Astrocyte (in vitro differentiated cells and primary cell): ENCODE measurements around the gene MIP. TPM values are rescaled to one million over a fixed set of nuclear protein-coding genes. Genes with fewer than 3 reads are reported as not detected.

Source experiments
- DNase-seq: peaks from one replicate; pipeline ENCODE4 v3.0.0-alpha.2; 2010; ENCODE audit warnings: low read depth
- FAIRE-seq: peaks from 2 replicates; lab custom pipeline; 2011; peaks lifted over from hg19 to GRCh38; lab: Jason Lieb, UNC
- H2AFZ ChIP-seq: 2 replicates; pipeline ENCODE4 v1.6.0; 2012; ENCODE audit warnings: low read depth, low read length, inconsistent platforms
- H3K27ac ChIP-seq: 2 replicates; pipeline ENCODE4 v1.5.1; 2011; ENCODE audit warnings: low read depth, low read length, inconsistent platforms
- H3K27me3 ChIP-seq: 2 replicates; pipeline ENCODE4 v1.6.0; 2011; ENCODE audit warnings: low read length, inconsistent platforms; ENCODE audit not compliant: insufficient read depth
- H3K36me3 ChIP-seq: 2 replicates; pipeline ENCODE4 v1.5.1; 2011; ENCODE audit warnings: low read length, inconsistent platforms; ENCODE audit not compliant: insufficient read depth
- H3K4me1 ChIP-seq: 2 replicates; pipeline ENCODE4 v1.5.1; 2011; ENCODE audit warnings: low read length, inconsistent platforms; ENCODE audit not compliant: insufficient read depth
- H3K4me2 ChIP-seq: 2 replicates; pipeline ENCODE4 v1.6.0; 2012; ENCODE audit warnings: low read length, inconsistent platforms
- H3K4me3 ChIP-seq: 2 replicates; pipeline ENCODE4 v1.5.1; 2011; ENCODE audit warnings: low read depth, mild to moderate bottlenecking, low read length, inconsistent platforms; ENCODE audit not compliant: insufficient read depth
- H3K79me2 ChIP-seq: 2 replicates; pipeline ENCODE4 v1.6.0; 2012; ENCODE audit warnings: mild to moderate bottlenecking, low read length, inconsistent platforms; ENCODE audit not compliant: insufficient read depth
- H3K9ac ChIP-seq: 2 replicates; pipeline ENCODE4 v1.6.0; 2012; ENCODE audit warnings: mild to moderate bottlenecking, low read length, inconsistent platforms
- H3K9me3 ChIP-seq: 2 replicates; pipeline ENCODE4 v1.5.1; 2012; ENCODE audit warnings: low read depth, mild to moderate bottlenecking, low read length, inconsistent platforms; ENCODE audit not compliant: insufficient read depth
- H4K20me1 ChIP-seq: 2 replicates; pipeline ENCODE4 v1.6.0; 2012; ENCODE audit warnings: low read length, inconsistent platforms; ENCODE audit not compliant: insufficient read depth
- H3K27ac Mint-ChIP-seq: one replicate; pipeline ENCODE4 v1.8.0; 2021; ENCODE audit warnings: mild to moderate bottlenecking, mixed read lengths; ENCODE audit not compliant: unreplicated experiment
- H3K27me3 Mint-ChIP-seq: one replicate; pipeline ENCODE4 v1.8.0; 2021; ENCODE audit warnings: low read depth, mixed read lengths; ENCODE audit not compliant: unreplicated experiment
- H3K36me3 Mint-ChIP-seq: one replicate; pipeline ENCODE4 v1.8.0; 2021; ENCODE audit warnings: low read depth, mixed read lengths; ENCODE audit not compliant: unreplicated experiment
- H3K4me1 Mint-ChIP-seq: one replicate; pipeline ENCODE4 v1.8.0; 2021; ENCODE audit warnings: low read depth, mixed read lengths; ENCODE audit not compliant: unreplicated experiment
- H3K4me3 Mint-ChIP-seq: one replicate; pipeline ENCODE4 v1.8.0; 2021; ENCODE audit warnings: mild to moderate bottlenecking, moderate library complexity, mixed read lengths; ENCODE audit not compliant: unreplicated experiment
- H3K9me3 Mint-ChIP-seq: one replicate; pipeline ENCODE4 v1.8.0; 2021; ENCODE audit warnings: mild to moderate bottlenecking, mixed read lengths; ENCODE audit not compliant: unreplicated experiment
- EZH2 ChIP-seq: IDR thresholded peaks from 2 replicates; pipeline ENCODE4 v1.6.1; 2012; ENCODE audit warnings: mild to moderate bottlenecking, low read length, inconsistent platforms; ENCODE audit not compliant: insufficient read depth
- total RNA-seq: library from RNA; stranded (reverse); gene quantifications from 2 replicates; pipeline ENCODE4 v1.2.1, GENCODE V29; 2021
- TF ChIP-seq, protein P1 (sequence below): IDR thresholded peaks from 2 replicates; pipeline ENCODE4 v1.5.1; 2011; ENCODE audit warnings: low read depth, mild to moderate bottlenecking, inconsistent platforms, low read length, moderate library complexity; ENCODE audit not compliant: insufficient read depth

The MIP gene
- total RNA-seq, 1 donor from 2014 or later = not detected

DNA sequence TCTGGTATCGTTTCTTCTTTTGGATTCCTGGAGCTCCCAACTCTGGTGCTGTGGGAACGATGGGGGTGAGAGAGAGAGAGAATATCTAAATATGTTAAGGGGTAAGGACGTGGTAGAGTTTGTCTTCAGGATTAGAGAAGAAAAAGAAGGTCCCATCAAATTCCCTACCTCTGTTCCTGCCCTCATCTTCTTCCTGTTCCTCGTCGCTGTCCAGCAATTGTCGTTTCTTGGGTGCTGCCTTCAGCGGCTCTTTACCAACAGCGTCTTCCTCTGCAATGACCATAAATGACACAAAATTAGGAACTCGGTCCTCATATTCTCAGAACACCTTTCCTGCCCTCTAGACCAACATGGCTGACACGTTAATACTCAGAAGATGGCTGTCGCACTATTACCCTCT is 36.7 kb downstream of the MIP start:
- no peaks in the 10 kb centered on the region for H4K20me1 ChIP-seq
- Mint-ChIP-seq H3K27me3 (no peaks in the 10 kb centered on the region), H3K27ac (no peak overlapping the region), H3K9me3 (no peaks in the 10 kb centered on the region), H3K36me3 (peaks cover 19% of the 10 kb centered on the region), H3K4me3 (no peak overlapping the region), H3K4me1 (no peaks in the 10 kb centered on the region)
- no peaks in the 10 kb centered on the region for H3K4me1 ChIP-seq
- no peak overlapping the region for H3K9ac ChIP-seq
- no peak overlapping the region for H3K27ac ChIP-seq
- no peak overlapping the region for H3K4me3 ChIP-seq
- H3K9me3 ChIP-seq = no peaks in the 10 kb centered on the region
- H3K79me2 ChIP-seq = no peaks in the 10 kb centered on the region
- TF ChIP-seq, protein P1, sequence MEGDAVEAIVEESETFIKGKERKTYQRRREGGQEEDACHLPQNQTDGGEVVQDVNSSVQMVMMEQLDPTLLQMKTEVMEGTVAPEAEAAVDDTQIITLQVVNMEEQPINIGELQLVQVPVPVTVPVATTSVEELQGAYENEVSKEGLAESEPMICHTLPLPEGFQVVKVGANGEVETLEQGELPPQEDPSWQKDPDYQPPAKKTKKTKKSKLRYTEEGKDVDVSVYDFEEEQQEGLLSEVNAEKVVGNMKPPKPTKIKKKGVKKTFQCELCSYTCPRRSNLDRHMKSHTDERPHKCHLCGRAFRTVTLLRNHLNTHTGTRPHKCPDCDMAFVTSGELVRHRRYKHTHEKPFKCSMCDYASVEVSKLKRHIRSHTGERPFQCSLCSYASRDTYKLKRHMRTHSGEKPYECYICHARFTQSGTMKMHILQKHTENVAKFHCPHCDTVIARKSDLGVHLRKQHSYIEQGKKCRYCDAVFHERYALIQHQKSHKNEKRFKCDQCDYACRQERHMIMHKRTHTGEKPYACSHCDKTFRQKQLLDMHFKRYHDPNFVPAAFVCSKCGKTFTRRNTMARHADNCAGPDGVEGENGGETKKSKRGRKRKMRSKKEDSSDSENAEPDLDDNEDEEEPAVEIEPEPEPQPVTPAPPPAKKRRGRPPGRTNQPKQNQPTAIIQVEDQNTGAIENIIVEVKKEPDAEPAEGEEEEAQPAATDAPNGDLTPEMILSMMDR = no peak
- TF ChIP-seq EZH2 = no peak
- no peak for FAIRE-seq
- H2AFZ ChIP-seq = no peak overlapping the region
- peaks cover 18% of the 10 kb centered on the region for H3K36me3 ChIP-seq
- no peak overlapping the region for H3K4me2 ChIP-seq
- DNase-seq = no peak
- no peaks in the 10 kb centered on the region for H3K27me3 ChIP-seq

DNA sequence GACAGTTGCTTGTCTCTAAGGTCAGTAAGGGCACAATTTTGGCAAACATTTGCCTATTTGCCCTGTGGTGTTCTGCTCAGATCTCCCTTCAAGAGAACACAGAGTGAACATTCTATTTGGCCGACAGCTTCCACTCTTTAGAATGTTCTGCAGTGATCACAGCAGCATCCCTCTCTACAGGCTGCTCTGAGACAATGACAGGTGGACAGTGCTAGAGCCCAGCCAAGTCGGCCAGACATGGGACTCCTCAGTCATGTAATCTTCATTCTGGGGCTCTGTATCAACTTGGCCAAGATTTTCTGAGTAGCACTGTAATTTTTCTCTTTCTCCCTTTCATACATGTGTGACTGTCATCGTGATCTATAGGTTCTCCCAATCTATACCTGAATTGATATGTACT is 40.1 kb downstream of the MIP start:
- no peaks in the 10 kb centered on the region for H3K4me1 Mint-ChIP-seq
- Histone ChIP-seq H3K4me2 (no peak overlapping the region), H3K9me3 (no peaks in the 10 kb centered on the region), H3K79me2 (no peaks in the 10 kb centered on the region), H3K4me1 (no peaks in the 10 kb centered on the region), H3K27ac (no peak overlapping the region), H3K27me3 (no peaks in the 10 kb centered on the region), H3K9ac (no peak overlapping the region), H4K20me1 (no peaks in the 10 kb centered on the region), H3K4me3 (no peak overlapping the region), H2AFZ (no peak overlapping the region), H3K36me3 (peaks cover 14% of the 10 kb centered on the region)
- H3K9me3 Mint-ChIP-seq = no peaks in the 10 kb centered on the region
- H3K27me3 Mint-ChIP-seq = no peaks in the 10 kb centered on the region
- no peak overlapping the region for H3K4me3 Mint-ChIP-seq
- H3K27ac Mint-ChIP-seq = no peak overlapping the region
- TF ChIP-seq, protein P1 = no peak
- no peak for TF ChIP-seq EZH2
- DNase-seq = no peak
- no peak for FAIRE-seq
- peaks cover 8% of the 10 kb centered on the region for H3K36me3 Mint-ChIP-seq

DNA sequence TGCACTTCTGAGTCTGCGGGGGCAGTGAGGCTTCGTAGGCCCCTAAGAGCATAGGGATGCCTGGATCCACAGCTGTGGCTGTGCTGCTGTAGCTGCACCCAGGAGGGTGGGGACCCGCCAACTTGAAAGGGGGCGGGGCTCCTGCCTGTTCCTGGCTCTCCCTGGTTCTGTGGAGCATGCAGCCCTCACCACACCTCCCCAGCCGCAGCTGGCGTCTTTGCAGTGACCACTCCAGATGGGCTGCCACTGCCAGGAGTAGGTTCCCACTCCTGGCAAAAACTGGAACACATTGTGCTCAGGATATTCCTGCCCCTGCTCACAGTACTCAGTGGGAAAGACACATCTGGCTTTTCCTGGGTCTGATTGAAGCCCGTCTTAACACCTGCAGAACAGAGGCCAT is 41.1 kb downstream of the MIP start:
- Histone ChIP-seq H3K4me1 (no peaks in the 10 kb centered on the region), H3K27me3 (no peaks in the 10 kb centered on the region), H3K4me2 (no peak overlapping the region), H2AFZ (no peak overlapping the region), H4K20me1 (no peaks in the 10 kb centered on the region), H3K9ac (no peak overlapping the region), H3K27ac (no peak overlapping the region), H3K9me3 (no peaks in the 10 kb centered on the region), H3K4me3 (no peak overlapping the region), H3K79me2 (no peaks in the 10 kb centered on the region), H3K36me3 (peaks cover 12% of the 10 kb centered on the region)
- H3K9me3 Mint-ChIP-seq = no peaks in the 10 kb centered on the region
- H3K27me3 Mint-ChIP-seq = no peaks in the 10 kb centered on the region
- no peaks in the 10 kb centered on the region for H3K4me1 Mint-ChIP-seq
- H3K27ac Mint-ChIP-seq = no peak overlapping the region
- no peak overlapping the region for H3K4me3 Mint-ChIP-seq
- TF ChIP-seq, protein P1 = no peak
- TF ChIP-seq EZH2 = no peak
- H3K36me3 Mint-ChIP-seq = peaks cover 8% of the 10 kb centered on the region
- no peak for DNase-seq
- no peak for FAIRE-seq
